GM21381 (cell line): ENCODE data around the gene PHRF1.
A peak's percentile ranks its signal among the peaks of the same experiment; 100 is the strongest.
"Not testable (repeated sequence)": the region's sequence is repeated elsewhere in the genome, so short reads cannot be mapped to it uniquely, and the experiment has no call there.

ENCODE experiments used
- ATAC-seq: cut with Tn5 transposase; IDR thresholded peaks from one replicate; pipeline ENCODE4 v1.9.1; 2021; ENCODE audit warnings: mild to moderate bottlenecking, moderate library complexity; ENCODE audit not compliant: unreplicated experiment

The PHRF1 gene

DNA sequence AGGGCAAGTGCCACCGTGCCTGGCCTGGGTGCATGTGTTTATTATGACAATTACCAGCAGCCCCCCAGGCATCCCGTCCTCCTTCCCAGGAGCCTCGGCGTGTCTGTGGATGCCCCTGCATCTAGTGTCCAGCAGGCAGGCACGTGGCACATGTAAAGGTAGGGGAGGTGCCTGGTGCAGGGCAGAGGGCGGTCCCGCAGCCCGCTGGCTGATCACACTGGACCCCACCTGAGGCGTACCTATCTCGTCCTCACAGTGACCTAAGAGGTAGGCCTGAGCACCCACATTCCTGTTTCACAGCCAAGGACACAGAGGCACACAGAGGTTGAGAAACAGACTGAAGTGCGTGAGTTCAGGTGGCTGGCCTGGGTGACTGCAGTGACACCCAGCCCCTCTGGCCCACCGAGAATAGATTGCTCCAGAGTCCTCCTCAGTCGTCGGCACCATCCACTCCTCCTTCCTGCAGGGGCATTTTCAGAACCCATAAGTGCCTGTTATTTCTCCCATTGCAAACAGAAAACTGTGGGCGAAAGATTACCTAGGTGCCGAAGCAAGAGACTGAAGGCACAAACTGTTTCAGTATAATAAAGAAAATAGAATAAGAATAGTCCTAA is 3.0 kb upstream of the PHRF1 start:
- no peak for ATAC-seq

DNA sequence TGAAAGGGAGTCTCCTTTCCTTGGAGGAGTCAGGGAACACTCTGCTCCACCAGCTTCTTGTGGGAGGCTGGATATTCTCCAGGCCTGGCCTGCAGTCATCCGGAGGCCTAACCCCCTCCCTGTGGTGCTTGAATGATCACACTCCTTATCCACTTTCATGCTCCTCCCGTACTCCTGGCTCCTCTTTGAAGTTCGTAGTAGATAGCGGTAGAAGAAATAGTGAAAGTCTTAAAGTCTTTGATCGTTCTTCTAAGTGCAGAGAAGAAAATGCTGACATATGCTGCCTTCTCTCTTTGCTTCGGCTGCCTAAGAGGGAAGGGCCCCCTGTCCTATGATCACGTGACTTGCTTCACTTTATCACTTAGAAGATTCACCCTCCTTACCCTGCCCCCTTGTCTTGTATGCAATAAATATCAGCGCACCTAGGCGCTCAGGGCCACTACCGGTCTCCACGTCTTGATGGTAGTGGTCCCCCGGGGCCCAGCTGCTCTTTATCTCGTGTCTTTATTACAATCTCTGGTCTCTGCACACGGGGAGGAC is 2.2 kb upstream of the PHRF1 start:
- ATAC-seq: not testable (repeated sequence)

DNA sequence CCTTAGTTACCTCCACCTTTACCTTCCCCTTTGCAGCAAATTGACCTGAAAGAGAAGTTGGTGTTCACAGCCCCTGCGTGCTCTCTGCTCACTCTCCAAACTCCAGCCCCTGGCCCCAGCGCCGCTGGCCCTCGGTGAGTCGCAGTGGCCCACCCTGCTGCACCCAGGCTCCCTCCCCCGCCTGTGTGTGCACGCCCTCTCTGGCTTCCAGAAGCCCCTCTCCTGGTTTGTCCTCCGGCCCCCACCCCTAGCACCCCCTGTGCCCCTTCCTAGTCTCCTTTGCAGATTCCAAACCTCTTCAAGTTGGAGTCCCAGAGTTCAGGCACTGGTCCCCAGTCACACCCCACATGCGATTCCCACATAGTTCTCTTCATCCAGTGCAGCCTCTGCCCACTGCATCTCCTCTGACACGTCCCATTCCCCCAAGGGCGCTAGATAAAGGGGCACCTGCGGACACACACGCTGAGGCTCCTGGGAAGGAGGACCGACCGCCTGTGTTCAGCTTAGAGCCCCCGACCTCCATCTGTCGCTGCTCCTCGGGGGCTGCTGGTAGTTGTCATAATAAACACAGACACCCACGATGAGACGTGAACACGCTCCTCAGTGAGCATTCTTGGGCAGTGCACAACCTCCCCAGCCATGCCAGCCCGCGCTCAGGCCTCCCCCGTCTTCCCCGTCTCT is 1.5 kb upstream of the PHRF1 start:
- ATAC-seq: no peak

DNA sequence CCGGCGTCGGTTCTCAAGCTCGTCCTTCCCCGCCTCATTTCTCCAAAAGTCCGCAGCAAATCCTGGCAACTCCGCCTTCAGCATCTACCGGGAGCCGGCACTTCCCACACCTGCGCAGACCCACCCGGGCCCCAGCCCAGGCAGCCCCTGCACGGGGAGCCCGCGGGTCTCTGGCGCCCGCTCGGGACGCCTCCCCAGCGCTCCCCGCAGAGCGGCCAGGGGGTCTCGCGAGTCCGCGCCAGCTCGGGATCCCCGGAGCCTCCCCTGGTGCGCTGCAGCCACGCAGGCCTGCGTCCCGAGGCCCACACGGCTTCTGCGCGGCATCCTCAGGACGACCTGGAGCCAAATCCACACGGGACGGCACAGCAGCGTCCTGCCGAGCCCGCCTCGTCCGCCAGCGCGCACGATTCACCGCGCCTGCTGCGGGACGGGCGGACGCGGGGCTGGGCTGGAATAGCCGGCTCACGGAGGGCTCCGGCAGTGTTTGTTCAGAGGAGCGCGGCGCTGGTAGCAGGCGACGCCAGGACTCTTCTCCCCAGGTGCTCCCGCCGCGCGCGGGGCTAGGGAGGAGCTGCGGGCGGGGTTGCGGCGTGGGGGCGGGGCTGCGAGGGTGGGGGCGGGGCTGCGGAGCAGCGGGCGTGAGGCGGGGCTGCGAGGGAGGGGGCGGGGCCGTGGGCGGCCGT is 816 bp upstream of the PHRF1 start:
- ATAC-seq: peak; percentile 31

DNA sequence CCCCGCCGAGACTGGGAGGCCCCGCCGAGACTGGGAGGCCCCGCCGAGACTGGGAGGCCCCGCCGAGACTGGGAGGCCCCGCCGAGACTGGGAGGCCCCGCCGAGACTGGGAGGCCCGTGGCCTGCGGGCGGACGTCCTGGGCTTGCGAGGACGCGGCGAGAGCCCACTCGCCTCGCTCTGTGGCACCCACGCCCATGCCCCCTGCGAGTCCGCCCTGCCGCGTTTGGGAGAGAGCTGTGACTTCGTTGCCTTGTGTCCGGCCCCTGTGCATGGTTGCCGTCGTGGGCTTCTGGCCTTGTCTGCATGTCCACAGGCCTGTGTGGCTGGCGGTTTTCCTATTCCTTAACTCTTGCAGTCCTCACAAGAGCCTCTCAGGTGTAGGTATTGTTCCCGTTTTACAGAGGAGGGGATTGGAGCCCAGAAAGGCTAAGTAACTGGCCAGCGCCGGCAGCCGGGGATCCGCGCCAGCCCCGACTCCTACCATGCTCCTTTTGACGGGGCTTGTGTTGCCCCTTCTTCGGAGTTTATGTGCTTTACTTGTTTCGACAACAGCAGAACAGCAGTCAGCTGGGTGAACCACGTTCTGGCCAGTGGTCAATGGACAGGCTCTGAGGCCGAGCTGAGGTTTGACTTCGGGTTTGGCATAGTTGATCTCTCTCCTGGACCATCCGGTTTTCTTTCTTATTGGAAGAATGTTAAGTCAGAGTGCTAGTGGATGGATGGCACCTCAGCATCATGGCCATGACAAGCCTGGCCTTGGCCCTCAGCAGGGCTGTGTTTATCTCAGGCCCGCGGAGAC is 741 bp downstream of the PHRF1 start:
- ATAC-seq: no peak

DNA sequence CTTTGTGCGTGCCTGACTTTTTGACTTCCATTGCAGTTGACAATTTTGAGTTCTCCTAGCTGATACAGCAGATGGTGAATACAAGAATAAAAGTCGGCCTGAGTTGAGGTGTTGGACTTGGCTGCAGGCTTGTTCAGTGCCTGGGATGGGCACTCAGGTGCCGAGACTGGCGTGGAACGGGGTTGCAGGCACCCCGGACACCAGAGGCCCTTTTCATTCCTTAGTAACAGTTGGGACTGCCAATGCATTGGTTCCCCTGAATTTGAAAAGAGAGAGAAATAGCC is 1.3 kb downstream of the PHRF1 start:
- no peak for ATAC-seq

DNA sequence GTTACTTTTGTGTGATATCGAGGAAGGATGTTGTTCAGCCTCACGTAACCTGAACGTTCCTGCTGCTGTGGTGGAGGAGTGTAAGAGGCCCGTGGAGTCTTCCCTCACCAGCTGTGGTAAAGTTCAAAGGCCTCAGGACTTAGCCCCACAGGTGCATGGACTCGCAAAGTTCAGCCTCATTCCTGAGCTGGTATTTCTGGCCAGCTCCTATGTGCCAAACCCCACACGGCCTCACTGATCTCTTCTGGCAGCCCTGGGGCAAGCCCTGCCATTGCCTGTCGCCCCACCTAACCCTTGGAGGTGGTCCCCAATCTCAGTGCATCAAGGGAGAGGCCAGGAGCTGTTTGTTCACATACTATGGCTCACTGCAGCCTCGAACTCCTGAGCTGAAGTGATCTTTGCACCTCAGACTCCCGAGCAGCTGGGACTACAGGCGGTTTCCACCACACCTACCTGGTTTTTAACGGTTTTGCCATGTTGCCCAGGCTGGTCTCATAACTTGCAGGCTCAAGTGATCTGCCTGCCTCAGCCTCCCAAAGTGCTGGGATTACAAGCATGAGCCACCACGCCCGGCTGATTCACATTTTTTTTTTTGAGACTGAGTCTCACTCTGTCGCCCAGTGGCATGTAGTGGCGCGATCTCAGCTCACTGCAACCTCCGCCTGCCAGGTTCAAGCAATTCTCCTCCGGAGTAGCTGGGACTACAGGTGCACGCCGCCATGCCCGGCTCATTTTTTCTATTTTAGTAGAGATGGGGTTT is 2.2 kb downstream of the PHRF1 start:
- ATAC-seq: no peak

DNA sequence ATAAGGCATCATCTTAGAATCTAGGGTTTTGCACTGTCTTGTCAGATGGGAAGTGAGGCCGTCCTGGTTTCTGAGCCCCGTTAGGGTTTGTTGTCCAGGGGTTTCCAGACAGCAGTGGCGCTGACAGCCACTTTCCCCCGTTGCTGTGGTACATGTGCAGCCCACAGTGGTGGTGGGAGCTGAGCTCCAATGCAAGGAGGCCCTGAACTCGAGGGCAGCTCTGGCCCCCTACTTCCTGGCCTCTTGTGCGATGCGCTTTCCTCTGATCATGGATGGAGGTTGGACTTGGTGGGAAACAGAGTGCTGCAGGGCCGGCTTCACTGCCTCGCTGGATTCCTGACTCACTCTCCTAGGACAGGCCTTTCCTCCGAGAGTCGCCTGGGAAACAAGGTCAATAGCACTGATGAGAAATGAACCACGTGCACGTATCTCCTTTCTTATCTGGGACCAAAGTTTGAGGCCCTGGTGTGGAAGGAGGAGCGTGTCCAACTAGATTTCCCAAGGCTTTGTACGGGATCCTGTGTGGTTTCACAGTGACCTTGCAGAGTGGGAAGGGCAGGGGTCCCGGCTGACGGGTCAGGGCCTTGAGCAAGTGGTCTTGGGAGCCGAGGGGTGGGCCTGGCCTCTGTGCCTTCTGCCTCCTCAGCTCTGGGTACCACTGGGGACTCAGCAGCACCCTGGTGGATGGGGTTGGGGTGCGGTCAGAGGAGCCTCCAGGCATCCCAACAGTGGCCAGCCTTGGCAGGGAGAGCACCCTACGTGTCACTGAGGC is 3.7 kb downstream of the PHRF1 start:
- no peak for ATAC-seq

DNA sequence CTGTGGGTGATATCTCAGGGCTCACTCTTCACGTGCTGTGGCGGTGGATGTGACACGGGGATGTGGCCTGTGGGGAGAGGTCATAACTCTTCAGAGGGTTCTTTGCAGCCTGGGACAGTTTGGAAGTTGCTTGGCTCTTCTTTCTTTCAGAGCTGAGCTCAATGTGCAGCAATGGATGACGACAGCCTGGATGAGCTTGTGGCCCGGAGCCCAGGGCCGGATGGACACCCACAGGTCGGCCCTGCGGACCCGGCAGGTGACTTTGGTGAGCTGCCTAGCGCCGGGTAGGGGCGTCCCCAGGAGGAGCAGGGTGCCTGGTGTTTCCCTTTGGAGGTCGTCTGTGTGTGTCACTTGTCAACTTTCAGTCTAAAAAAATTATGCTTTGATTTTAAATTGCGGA is 5.1 kb downstream of the PHRF1 start:
- no peak for ATAC-seq

DNA sequence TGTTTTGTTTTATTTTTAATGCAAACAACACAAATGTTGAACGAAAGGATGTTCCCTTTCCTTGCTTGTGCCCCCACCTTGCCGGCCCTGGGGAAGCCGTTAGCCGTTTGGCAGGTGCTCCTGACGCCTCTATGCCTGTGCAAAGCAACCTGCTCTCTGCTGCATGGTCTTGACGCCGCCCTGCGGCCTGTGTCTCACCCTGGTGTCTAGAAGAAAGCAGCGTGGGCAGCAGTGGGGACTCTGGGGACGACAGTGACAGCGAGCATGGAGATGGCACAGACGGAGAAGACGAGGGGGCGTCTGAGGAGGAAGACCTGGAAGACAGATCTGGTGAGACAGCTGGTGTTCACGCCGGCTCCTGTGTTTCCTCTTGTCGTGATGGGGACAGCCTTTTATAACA is 5.5 kb downstream of the PHRF1 start:
- ATAC-seq: no peak

DNA sequence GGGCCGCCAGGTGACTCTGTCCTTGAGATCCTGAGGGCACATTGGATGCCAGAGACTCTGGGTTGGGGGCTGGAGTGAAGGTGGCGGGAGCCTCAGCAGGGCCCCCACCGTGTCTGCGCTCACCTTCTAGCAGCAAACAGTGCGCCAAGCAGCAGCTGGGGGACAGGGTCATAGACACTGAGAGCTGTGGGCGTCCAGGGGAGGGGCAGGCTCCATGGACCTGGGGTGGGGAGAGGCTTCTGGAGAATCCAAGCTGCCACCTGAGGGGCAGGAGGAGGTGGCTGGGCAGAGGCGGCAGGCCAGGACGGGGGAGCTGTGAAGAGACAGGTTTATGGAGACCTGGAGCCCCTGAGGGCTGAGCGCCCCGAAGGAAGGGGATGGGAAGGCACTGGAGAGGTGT is 8.0 kb downstream of the PHRF1 start:
- ATAC-seq: no peak

DNA sequence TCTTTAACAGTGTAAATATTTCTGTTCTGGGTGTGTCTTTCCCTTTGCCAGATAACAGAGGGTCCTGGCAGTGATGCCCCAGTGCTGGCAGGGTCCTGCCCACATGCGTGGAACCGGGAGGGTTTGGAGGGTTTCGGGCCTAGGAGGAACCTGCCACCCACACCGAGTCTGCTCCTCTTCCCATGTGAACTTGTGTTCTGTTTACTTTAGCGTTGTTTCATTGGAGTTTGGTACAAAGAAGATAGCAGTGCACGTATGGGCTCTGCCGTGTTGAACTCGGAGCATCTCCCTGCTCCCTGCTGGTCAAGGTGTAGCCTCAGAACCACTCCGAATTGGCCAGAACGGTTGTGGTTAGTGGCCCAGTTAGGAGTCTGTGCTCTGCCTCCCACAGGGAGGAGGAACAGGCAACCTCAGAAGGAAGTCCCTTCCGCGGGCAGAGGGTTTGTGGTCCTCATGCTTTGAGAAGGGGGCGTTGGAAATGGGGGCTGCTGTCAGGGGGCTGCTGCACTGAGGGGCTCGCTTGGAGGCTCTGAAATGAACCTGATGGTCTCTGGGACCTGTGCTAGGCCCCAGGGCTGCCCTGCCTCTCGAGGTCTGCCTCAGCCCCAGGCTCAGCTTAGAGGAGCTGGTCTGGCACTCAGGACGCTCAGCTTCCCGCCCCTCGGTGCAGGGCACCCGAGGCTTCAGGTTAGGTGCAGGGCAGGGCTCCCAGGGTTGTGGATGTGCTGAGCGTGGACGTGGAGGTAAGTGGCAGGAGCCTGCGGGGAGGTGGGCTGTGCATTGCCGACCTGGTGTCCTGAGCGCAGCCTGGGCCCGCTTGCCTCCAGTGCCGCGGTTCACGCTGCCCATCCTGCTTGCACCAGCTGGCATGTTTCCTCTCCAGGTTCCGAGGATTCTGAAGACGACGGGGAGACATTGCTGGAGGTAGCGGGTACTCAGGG is 10.4 kb downstream of the PHRF1 start:
- ATAC-seq: no peak

DNA sequence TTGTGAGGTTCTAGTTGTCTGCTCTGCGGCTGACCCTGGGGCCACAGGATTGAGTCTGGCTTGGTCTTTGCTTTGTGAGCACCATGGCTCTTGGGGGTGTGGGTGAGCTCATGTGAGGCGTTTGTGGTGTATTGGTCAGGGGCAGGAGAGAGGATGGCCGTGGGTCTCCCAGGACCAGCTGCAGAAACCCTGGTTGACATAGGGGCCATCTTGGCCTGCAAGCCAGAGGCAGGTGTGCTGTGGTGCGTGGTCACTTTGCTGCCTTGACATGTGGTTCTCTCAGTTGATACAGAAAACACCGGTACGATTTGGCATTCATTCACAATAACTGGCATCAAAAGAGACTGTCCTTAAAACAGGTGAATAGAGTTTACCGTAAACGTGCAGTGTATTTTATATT is 11.3 kb downstream of the PHRF1 start:
- ATAC-seq: no peak

DNA sequence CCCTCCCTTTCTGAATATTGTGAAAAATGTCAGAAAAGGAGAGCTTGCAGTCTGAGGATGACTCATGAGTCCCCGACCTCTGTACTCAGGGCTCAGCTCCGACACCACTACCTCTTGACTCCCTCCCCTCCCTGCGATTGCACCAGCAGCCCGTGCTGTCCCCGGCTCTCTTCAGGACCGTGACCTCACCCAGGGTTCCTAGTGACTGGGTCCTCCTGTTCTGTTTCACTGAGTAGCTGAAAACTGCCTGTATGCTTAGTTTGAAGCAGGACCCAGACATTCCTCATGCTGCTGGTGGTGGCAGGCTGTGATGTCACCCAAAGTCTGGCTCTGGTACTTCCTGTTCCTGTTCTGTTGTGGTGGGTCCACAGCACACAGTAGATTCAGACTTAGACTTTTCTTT is 11.7 kb downstream of the PHRF1 start:
- ATAC-seq: no peak

DNA sequence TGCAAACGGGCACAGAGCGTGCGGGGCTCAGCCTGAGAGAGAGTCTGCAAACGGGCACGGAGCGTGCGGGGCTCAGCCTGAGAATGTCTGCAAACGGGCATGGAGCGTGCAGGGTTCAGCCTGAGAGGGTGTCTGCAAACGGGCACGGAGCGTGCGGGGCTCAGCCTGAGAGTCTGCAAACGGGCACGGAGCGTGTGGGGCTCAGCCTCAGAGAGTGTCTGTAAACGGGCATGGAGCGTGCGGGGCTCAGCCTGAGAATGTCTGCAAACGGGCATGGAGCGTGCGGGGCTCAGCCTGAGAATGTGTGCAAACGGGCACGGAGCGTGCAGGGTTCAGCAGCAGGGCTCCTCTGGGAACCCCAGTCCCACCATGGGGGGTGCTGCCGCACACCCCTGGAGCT is 13.5 kb downstream of the PHRF1 start:
- no peak for ATAC-seq

DNA sequence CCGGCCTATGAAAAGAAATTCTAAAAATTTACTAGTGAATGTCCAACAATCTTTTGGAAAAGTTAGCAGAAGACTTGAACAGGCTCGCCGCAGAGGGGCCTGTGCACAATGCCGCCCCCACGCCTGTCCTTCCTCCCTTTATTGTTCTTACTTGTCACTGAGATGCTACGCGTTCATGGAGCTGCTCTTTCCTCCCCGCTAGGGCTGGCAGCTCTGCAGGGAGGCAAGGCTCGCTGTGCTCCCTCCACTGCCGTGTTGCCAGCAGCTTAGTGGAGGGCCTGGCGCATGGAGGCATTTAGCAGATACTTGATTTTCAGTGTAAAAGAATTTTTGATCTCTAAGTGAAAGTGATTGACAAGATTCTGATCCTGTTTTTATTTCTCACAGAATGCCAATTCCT is 14.7 kb downstream of the PHRF1 start:
- no peak for ATAC-seq

DNA sequence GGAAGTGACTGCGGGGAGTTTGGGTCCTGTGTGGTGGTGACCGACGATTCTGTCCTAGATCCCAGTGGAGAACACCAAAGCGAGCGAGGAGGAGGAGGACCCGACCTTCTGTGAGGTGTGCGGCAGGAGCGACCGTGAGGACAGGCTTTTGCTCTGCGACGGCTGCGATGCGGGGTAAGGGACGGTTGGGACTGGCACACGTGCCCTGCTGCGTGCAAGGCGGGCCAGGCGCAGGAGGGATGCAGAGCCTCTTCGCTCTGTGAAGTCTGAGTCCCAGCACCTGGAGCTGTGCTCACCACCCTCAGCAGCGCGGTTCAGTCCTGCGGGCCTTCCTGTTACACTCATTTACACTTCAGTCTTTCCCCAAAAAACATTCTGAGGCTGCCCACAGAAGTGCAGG is 16.2 kb downstream of the PHRF1 start:
- no peak for ATAC-seq

DNA sequence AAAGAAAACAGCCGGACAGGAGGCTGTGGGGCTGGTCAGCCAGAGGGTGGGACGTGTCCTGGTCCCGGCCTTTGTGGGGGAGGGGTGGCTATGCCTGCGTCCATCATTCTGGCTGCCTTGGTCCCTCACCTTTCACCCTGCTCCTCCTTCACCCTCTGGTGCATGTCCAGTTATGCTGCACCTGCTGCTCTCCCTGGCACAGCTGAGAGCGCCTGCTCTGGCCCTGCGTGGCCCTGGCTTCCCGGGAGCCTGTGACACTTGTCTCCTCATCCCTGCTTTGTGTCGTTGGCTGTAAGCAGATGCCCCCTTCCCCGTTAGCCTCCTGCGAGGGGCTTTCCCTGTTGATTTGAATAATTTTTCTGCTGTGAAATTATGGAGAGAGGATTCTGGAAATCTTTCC is 16.6 kb downstream of the PHRF1 start:
- ATAC-seq: no peak

DNA sequence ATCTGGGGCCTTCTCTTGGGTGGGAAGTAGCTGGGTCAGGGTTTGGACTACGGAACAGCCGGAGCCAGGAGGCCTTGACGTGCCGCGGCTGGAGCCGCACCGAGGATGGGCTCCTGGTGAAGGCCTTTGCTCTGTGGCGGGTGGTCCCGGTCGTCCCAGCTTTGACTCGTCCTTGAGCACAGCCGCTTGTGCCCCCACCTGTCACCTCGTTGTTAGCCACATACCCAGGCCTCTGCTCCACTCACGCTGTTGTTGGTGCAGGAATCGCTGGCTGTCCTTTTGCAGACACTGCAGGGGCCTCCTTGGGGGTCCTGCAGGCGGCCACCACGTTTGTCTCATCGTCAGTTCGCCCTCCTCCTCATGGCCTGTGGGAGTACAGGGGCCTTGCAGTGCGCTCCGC is 17.1 kb downstream of the PHRF1 start:
- no peak for ATAC-seq
